Left lung (tissue), 10 donors: ENCODE data around the gene HSPA6. TPM values are rescaled to one million over a fixed set of nuclear protein-coding genes. Genes with fewer than 3 reads are reported as not detected.

Experiments
- ATAC-seq: fragments of 200-7000 bp; cut with Tn5 transposase; one replicate; pipeline ENCODE4 v1.9.1; 2020; ENCODE audit warnings: moderate library complexity
- DNase-seq, 4 donors: peaks; one replicate each; pipeline ENCODE4 v3.0.0-alpha.2; 2013 to 2020
- H3K27ac ChIP-seq, 2 donors: fragments of 200-600 bp; sonication (generic) in 1 of 2; one replicate each; pipeline versions ENCODE4 v1.5.0 to v1.8.0; 2020 to 2021
- H3K27me3 ChIP-seq, 2 donors: fragments of 200-600 bp; sonication (generic) in 1 of 2; one replicate each; pipeline versions ENCODE4 v1.5.0 to v1.8.0; 2020 to 2021
- H3K36me3 ChIP-seq, 2 donors: fragments of 200-600 bp; sonication (generic) in 1 of 2; one replicate each; pipeline versions ENCODE4 v1.5.0 to v1.8.0; 2020 to 2021
- H3K4me1 ChIP-seq, 2 donors: fragments of 200-600 bp; one replicate each; pipeline ENCODE4 v1.8.0; 2021
- H3K4me3 ChIP-seq, 2 donors: fragments of 200-600 bp; sonication (generic) in 1 of 2; one replicate each; pipeline versions ENCODE4 v1.5.0 to v1.8.0; 2020 to 2021; ENCODE audit warnings: mild to moderate bottlenecking in 1 of 2
- H3K9me3 ChIP-seq, 2 donors: fragments of 200-600 bp; sonication (generic) in 1 of 2; one replicate each; pipeline versions ENCODE4 v1.5.0 to v1.8.0; 2020 to 2021
- CTCF ChIP-seq, 2 donors: fragments of 200-600 bp; sonication (generic) in 1 of 2; IDR thresholded peaks; one replicate each; pipeline versions ENCODE4 v1.5.0 to v1.8.0; 2021; ENCODE audit warnings: antibody characterized with exemption in 2 of 2
- intact Hi-C, 2 donors: fragments of 100-400 bp; cut with DNase I; formaldehyde crosslinking; loops; one replicate each; pipeline versions ENCODE4 v1.11.2 to v1.14.2; 2022
- polyA plus RNA-seq, 6 donors: library from polyadenylated mRNA; unstranded; fragments of 120-200 nt; gene quantifications; one replicate each; pipeline ENCODE4 v1.2.1, GENCODE V29; 2013; ENCODE audit not compliant: insufficient read length in 6 of 6
- total RNA-seq, 2 donors: library from RNA; stranded (reverse); fragmentation: NEBNext Ultra II Directional; extraction: Animal tissue kit (Norgen Biotek cat#: 25700); gene quantifications; one replicate each; pipeline ENCODE4 v1.2.1, GENCODE V29; 2021
- donor health status: DM: no; HTN: yes; CAD: no.
- donor health status: DM: no; HTN: no; CAD: no.

Gene HSPA6
- total and polyA plus RNA-seq, 8 donors: 0.60 to 18.7 (median 1.2) TPM

GRCh38 chr1:161499099-161500039 is 25.0 kb upstream of the HSPA6 start:
- no peaks in the 10 kb centered on the region for H3K27me3 ChIP-seq
- ATAC-seq (peak; percentile 86), DNase-seq (no peak)
- no peaks in the 10 kb centered on the region for H3K36me3 ChIP-seq
- H3K9me3 ChIP-seq: no peaks in the 10 kb centered on the region
- H3K4me3 ChIP-seq: no peak overlapping the region
- intact Hi-C loops: no loop called here
- peaks cover 3 to 44% of the 10 kb centered on the region in 2 donors for H3K4me1 ChIP-seq
- peak overlapping the region; percentile 68 to 72 for H3K27ac ChIP-seq
- TF ChIP-seq CTCF (IDR thresholded peaks at IDR 0.05): no peak

GRCh38 chr1:161501234-161501633 is 23.1 kb upstream of the HSPA6 start:
- intact Hi-C loops: no loop called here
- ATAC-seq (no peak), DNase-seq (no peak)
- no peak for TF ChIP-seq CTCF (IDR thresholded peaks at IDR 0.05)
- Histone ChIP-seq H3K36me3 (no peaks in the 10 kb centered on the region), H3K27me3 (no peaks in the 10 kb centered on the region), H3K4me1 (peaks cover 6 to 61% of the 10 kb centered on the region in 2 donors), H3K9me3 (no peaks in the 10 kb centered on the region), H3K4me3 (no peak overlapping the region), H3K27ac (peak overlapping the region in 1 of 2 donors; percentile 26)

- no peak for DNase-seq
- Histone ChIP-seq H3K27me3 (no peaks in the 10 kb centered on the region), H3K9me3 (no peaks in the 10 kb centered on the region), H3K4me3 (no peak overlapping the region), H3K36me3 (no peaks in the 10 kb centered on the region), H3K27ac (no peak overlapping the region), H3K4me1 (peaks cover 6 to 63% of the 10 kb centered on the region in 2 donors)
- no peak for ATAC-seq
- TF ChIP-seq CTCF (IDR thresholded peaks at IDR 0.05): no peak
- intact Hi-C loops: no loop called here
Observed at GRCh38 chr1:161502181-161502580, 22.2 kb upstream of the HSPA6 start.

- TF ChIP-seq CTCF (IDR thresholded peaks at IDR 0.05): no peak
- Histone ChIP-seq H3K36me3 (no peaks in the 10 kb centered on the region), H3K4me3 (no peak overlapping the region), H3K27me3 (no peaks in the 10 kb centered on the region), H3K9me3 (no peaks in the 10 kb centered on the region), H3K27ac (no peak overlapping the region), H3K4me1 (peaks cover 6 to 70% of the 10 kb centered on the region in 2 donors)
- intact Hi-C loops: no loop called here
- ATAC-seq (no peak), DNase-seq (no peak)
Observed at GRCh38 chr1:161502641-161503393, 21.5 kb upstream of the HSPA6 start.

- H3K4me1 ChIP-seq: peaks cover 6 to 75% of the 10 kb centered on the region in 2 donors
- H3K4me3 ChIP-seq: no peak overlapping the region
- DNase-seq (no peak), ATAC-seq (no peak)
- no peak for TF ChIP-seq CTCF (IDR thresholded peaks at IDR 0.05)
- no peak overlapping the region for H3K27ac ChIP-seq
- intact Hi-C loops: no loop called here
- H3K9me3 ChIP-seq: no peaks in the 10 kb centered on the region
- no peaks in the 10 kb centered on the region for H3K27me3 ChIP-seq
- no peaks in the 10 kb centered on the region for H3K36me3 ChIP-seq
Observed at GRCh38 chr1:161503394-161503748, 21.0 kb upstream of the HSPA6 start.
